RPMI8226 (cell line): ENCODE results near the gene TLCD2.
A peak's percentile ranks its signal among the peaks of the same experiment; 100 is the strongest.
"Not testable (repeated sequence)": the region's sequence is repeated elsewhere in the genome, so short reads cannot be mapped to it uniquely, and the experiment has no call there.

Experiments used
- DNase-seq: peaks from one replicate; pipeline ENCODE4 v3.0.0-alpha.2; 2015

The TLCD2 gene

GRCh38 chr17:1735834-1736347 is 25.7 kb upstream of the TLCD2 start:
- no peak for DNase-seq

- no peak for DNase-seq
Measured at GRCh38 chr17:1735418-1735817, 25.2 kb upstream of the TLCD2 start.

GRCh38 chr17:1733759-1734158 is 23.6 kb upstream of the TLCD2 start:
- DNase-seq: no peak

GRCh38 chr17:1732833-1733321 is 22.7 kb upstream of the TLCD2 start:
- no peak for DNase-seq

- DNase-seq: no peak
Measured at GRCh38 chr17:1732241-1732832, 22.2 kb upstream of the TLCD2 start.

- no peak for DNase-seq
Measured at GRCh38 chr17:1731194-1731506, 21.0 kb upstream of the TLCD2 start.

- DNase-seq: no peak
Measured at GRCh38 chr17:1730326-1731193, 20.4 kb upstream of the TLCD2 start.

- DNase-seq: no peak
Measured at GRCh38 chr17:1729966-1730325, 19.8 kb upstream of the TLCD2 start.

GRCh38 chr17:1727876-1728630 is 17.9 kb upstream of the TLCD2 start:
- DNase-seq: no peak

GRCh38 chr17:1727258-1727789 is 17.1 kb upstream of the TLCD2 start:
- DNase-seq: no peak

- no peak for DNase-seq
Measured at GRCh38 chr17:1726626-1727257, 16.6 kb upstream of the TLCD2 start.

- no peak for DNase-seq
Measured at GRCh38 chr17:1725642-1726511, 15.7 kb upstream of the TLCD2 start.

GRCh38 chr17:1724869-1725641 is 14.9 kb upstream of the TLCD2 start:
- DNase-seq: peak; percentile 21

- DNase-seq: peak; percentile 88
Measured at GRCh38 chr17:1724351-1724868, 14.2 kb upstream of the TLCD2 start, which contains the start of gene WDR81. Gene WDR81 (plus strand): TSS chr17:1724704. CDS start chr17:1724960, 256 bp downstream.

GRCh38 chr17:1722022-1722421 is 11.8 kb upstream of the TLCD2 start:
- not testable (repeated sequence) for DNase-seq

GRCh38 chr17:1720856-1721386 is 10.7 kb upstream of the TLCD2 start:
- peak; percentile 57 for DNase-seq

GRCh38 chr17:1718362-1719165 is 8.4 kb upstream of the TLCD2 start:
- DNase-seq: no peak

- peak; percentile 95 for DNase-seq
Measured at GRCh38 chr17:1716912-1717695, 6.9 kb upstream of the TLCD2 start.
